GM12872 (cell line): Measurements from ENCODE around the gene PRKAR1A.

Experiments used
- CTCF ChIP-seq: IDR thresholded peaks from 3 replicates; pipeline ENCODE4 v1.5.1; 2011; ENCODE audit warnings: low read depth, mild to moderate bottlenecking, low read length, moderate library complexity; ENCODE audit not compliant: insufficient read depth

Gene PRKAR1A

GRCh38 chr17:68513932-68514331, 1.7 kb downstream of the PRKAR1A start:
- TF ChIP-seq CTCF = no peak

GRCh38 chr17:68514831-68515635, 2.8 kb downstream of the PRKAR1A start:
- TF ChIP-seq CTCF = no peak

GRCh38 chr17:68516732-68517131, 4.5 kb downstream of the PRKAR1A start:
- no peak for TF ChIP-seq CTCF

GRCh38 chr17:68518063-68518815, 6.0 kb downstream of the PRKAR1A start:
- TF ChIP-seq CTCF = no peak

- TF ChIP-seq CTCF = no peak
Observed at GRCh38 chr17:68519911-68520310, 7.7 kb downstream of the PRKAR1A start.

- TF ChIP-seq CTCF = no peak
Observed at GRCh38 chr17:68522266-68522665, 10.0 kb downstream of the PRKAR1A start.

- TF ChIP-seq CTCF = no peak
Observed at GRCh38 chr17:68526548-68526947, 14.3 kb downstream of the PRKAR1A start.
